Gastroesophageal sphincter (tissue), 4 donors: ENCODE results near the gene C1QTNF1. TPM values are rescaled to one million over a fixed set of nuclear protein-coding genes. Genes with fewer than 3 reads are reported as not detected.

Experiments
- ATAC-seq: fragments of 150-250 bp; one replicate; pipeline ENCODE4 v1.9.1; 2016; ENCODE audit warnings: mild to moderate bottlenecking, moderate library complexity
- H3K27ac ChIP-seq, 4 donors: fragments of 200-600 bp; sonication (generic) in 3 of 4; 1 replicate in 3 of 4; 2 replicates in 1 of 4; pipeline ENCODE4 v1.5.1; 2016 to 2019
- H3K27me3 ChIP-seq: fragments of 200-600 bp; sonication (generic); one replicate; pipeline ENCODE4 v1.5.1; 2019
- H3K36me3 ChIP-seq, 2 donors: fragments of 200-600 bp; sonication (generic); one replicate each; pipeline ENCODE4 v1.5.1; 2019; ENCODE audit warnings: control low read depth in 1 of 2
- H3K4me1 ChIP-seq, 3 donors: fragments of 200-600 bp; sonication (generic); 1 replicate in 2 of 3; 2 replicates in 1 of 3; pipeline ENCODE4 v1.5.1; 2016 to 2019; ENCODE audit warnings: control low read depth in 2 of 3
- H3K4me3 ChIP-seq, 2 donors: fragments of 200-600 bp; sonication (generic); one replicate each; pipeline ENCODE4 v1.5.1; 2019; ENCODE audit warnings: mild to moderate bottlenecking in 1 of 2, moderate library complexity in 1 of 2
- H3K9me3 ChIP-seq, 3 donors: fragments of 200-600 bp; sonication (generic); one replicate each; pipeline ENCODE4 v1.5.1; 2017 to 2019; ENCODE audit warnings: control low read depth in 2 of 3
- EP300 ChIP-seq: sonication (generic); formaldehyde crosslinking; IDR thresholded peaks from one replicate; pipeline ENCODE4 v1.6.1; 2017; ENCODE audit warnings: antibody characterized with exemption, mild to moderate bottlenecking
- POLR2A ChIP-seq, 2 donors: fragments of 450-650 bp; IDR thresholded peaks; one replicate each; pipeline ENCODE4 v1.6.1; 2017; ENCODE audit warnings: antibody characterized with exemption in 2 of 2, mild to moderate bottlenecking in 2 of 2, moderate library complexity in 1 of 2
- POLR2AphosphoS5 ChIP-seq: sonication (generic); formaldehyde crosslinking; IDR thresholded peaks from one replicate; pipeline ENCODE4 v1.6.1; 2017; ENCODE audit warnings: antibody characterized with exemption
- WGBS, 2 donors: methylation state at CpG; one replicate each; pipeline ENCODE4 v1.1.5; 2018; ENCODE audit warnings: low coverage in 1 of 2; 5-methylcytosine and 5-hydroxymethylcytosine counted together
- total RNA-seq, 4 donors: library from RNA; depleted of rRNA; stranded (reverse); fragments of >200 nt; gene quantifications; one replicate each; pipeline ENCODE4 v1.1.0, GENCODE V29; 2016
- TF ChIP-seq, protein P1 (sequence below), 4 experiments: fragments of 200-600 bp in 2 of 4; fragments of 450-650 bp in 2 of 4; sonication (generic) in 1 of 4; IDR thresholded peaks; one replicate each; pipeline ENCODE4 v1.5.1; 2017 to 2019; ENCODE audit warnings: antibody characterized with exemption in 4 of 4, mild to moderate bottlenecking in 2 of 4, moderate library complexity in 2 of 4

The C1QTNF1 gene
- total RNA-seq, 4 donors from 2014 or later, result 50.8 to 76.5 (median 72.3) TPM

DNA sequence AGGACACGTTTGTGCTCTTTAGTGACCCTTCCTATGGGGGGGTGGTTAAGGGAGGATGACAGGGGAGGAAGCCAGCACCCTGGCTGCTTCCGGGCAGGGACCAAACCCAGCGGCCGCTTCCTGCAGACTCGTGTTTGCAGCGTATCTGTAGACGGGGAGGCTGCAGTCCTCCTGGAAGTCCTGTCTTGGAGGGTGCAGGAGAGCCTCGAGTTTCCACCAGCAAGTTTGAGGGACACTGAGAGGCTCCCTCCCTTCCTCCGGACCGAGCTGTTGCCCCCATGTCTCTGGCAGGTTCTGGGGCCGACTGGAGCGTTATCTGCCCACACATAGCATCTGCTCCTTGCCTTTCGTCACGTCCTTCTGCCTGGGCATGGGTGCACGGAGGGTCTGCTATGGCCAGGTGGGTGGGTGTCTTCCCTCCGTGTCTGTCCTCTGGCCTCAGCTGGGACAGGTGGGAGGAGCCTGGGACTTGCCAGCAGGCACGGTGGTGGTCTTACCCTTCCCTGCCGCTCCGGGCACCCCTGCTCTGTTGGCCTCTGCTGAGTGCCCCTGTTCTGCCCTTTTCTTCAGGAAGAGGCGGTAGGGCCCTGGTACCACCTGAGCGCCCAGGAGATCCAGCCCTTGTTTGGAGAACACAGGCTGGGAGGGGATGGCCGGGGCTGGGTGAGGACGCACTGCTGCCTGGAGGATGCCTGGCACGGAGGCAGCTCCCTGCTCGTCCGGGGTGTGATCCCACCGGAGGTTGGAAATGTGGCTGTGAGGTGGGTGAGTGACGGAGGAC is 59.4 kb downstream of the C1QTNF1 start:
- ATAC-seq, result no peak
- TF ChIP-seq, protein P1, sequence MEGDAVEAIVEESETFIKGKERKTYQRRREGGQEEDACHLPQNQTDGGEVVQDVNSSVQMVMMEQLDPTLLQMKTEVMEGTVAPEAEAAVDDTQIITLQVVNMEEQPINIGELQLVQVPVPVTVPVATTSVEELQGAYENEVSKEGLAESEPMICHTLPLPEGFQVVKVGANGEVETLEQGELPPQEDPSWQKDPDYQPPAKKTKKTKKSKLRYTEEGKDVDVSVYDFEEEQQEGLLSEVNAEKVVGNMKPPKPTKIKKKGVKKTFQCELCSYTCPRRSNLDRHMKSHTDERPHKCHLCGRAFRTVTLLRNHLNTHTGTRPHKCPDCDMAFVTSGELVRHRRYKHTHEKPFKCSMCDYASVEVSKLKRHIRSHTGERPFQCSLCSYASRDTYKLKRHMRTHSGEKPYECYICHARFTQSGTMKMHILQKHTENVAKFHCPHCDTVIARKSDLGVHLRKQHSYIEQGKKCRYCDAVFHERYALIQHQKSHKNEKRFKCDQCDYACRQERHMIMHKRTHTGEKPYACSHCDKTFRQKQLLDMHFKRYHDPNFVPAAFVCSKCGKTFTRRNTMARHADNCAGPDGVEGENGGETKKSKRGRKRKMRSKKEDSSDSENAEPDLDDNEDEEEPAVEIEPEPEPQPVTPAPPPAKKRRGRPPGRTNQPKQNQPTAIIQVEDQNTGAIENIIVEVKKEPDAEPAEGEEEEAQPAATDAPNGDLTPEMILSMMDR (IDR thresholded peaks at IDR 0.05), result no peak
- Histone ChIP-seq H3K4me3 (no peak overlapping the region), H3K36me3 (peaks cover 0 to 94% of the 10 kb centered on the region in 2 donors), H3K9me3 (no peaks in the 10 kb centered on the region), H3K4me1 (peaks cover 0 to 6% (median 0%) of the 10 kb centered on the region in 3 donors), H3K27me3 (no peaks in the 10 kb centered on the region), H3K27ac (no peak overlapping the region)
- 93% methylated on average over 3 of the region's 28 CpGs; no CpG with 5 or more reads in 1 of the 2 donors for WGBS, 2 donors

DNA sequence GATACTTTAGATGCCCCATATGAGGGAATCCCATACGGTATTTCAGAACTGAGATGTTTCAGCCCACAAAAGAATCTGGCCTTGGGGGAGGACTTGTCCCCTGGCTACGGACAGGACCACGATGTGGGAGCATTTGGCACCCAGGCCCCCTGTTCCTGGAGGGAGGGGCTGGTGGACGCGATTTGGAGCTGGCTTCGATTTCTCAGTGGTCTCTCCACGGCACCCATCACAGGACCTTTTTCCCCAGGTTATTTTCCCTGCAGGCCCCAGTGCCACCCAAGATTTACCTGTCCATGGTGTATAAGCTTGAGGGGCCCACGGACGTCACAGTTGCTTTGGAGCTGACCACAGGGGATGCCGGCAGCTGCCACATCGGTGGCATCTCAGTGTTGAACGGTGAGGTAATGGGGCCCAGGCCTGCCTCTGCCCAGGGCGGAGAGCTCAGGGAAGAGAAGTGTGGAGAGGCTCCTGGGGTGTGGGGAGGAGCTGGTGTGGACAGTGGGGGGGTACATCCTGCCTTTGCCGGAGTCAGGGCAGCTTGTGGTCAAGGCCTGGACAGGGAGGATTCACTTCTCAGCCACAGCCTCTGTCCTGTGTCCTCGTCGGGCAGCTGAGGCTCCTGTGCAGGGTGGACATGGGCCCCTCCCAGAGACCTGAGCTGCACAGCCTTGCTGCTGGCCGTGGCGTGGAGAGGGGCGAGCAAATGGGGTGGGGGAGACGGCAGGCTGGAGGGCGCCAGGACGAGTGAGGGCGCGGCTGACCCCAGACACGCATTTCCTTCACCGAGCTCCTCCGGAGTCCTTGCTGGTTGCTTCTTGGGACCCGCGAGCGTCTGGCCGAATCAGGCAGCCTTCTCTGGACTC is 60.6 kb downstream of the C1QTNF1 start:
- no peak for TF ChIP-seq EP300
- TF ChIP-seq POLR2A (IDR thresholded peaks at IDR 0.05), result no peak
- TF ChIP-seq, protein P1 (IDR thresholded peaks at IDR 0.05), result no peak
- no peak for TF ChIP-seq POLR2AphosphoS5
- H3K4me1 ChIP-seq, result peaks cover 0 to 6% (median 0%) of the 10 kb centered on the region in 3 donors
- no peak for ATAC-seq
- no peak overlapping the region for H3K4me3 ChIP-seq
- no peaks in the 10 kb centered on the region for H3K9me3 ChIP-seq
- 93 to 100% methylated on average over 1 to 8 of the region's 31 CpGs for WGBS, 2 donors
- peaks cover 0 to 85% of the 10 kb centered on the region in 2 donors for H3K36me3 ChIP-seq
- no peaks in the 10 kb centered on the region for H3K27me3 ChIP-seq
- H3K27ac ChIP-seq, result no peak overlapping the region

DNA sequence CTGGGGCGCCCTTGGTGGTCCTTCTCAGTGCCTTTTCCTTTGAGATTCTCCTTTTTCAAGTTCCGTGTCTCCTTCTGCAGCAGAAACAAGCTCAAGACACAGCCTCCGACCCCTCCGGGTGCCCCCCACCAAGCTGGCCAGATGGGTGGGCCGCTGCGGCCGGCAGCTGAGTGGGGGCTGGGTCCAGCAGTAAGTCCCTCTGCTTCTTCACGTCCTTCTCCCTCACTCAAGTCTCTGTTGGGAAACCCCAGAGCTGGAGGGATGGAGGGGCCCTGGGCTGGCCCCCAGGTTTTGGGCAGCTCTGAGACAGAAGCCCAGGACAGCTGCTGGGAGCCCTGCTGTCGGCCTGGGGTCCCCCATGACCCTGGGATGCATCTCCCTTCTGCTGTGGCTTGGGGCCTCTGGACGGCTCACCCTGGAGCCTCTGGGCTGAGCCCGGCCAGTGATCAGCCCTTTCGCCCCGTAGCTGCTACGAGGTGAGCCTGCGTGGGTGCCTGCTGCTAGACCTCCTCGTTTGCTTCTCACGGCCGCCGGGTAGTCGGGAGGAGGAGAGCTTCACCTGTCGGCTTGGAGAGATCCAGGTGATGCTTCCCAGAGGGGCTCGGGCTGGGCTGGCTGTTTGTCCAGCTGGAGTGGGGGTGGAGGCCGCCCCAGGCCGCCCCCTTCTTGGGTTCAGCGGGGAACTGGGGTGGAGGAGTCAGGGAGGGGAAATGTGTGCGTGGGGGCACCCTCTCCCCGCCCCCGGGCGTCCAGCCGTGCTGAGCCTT is 61.4 kb downstream of the C1QTNF1 start:
- Histone ChIP-seq H3K4me1 (peaks cover 0 to 11% (median 0%) of the 10 kb centered on the region in 3 donors), H3K4me3 (no peak overlapping the region), H3K9me3 (no peaks in the 10 kb centered on the region), H3K27ac (no peak overlapping the region), H3K36me3 (peaks cover 0 to 77% of the 10 kb centered on the region in 2 donors), H3K27me3 (peaks cover 7% of the 10 kb centered on the region)
- TF ChIP-seq, protein P1 (IDR thresholded peaks at IDR 0.05), result no peak
- TF ChIP-seq POLR2AphosphoS5, result no peak
- TF ChIP-seq POLR2A (IDR thresholded peaks at IDR 0.05), result no peak
- no peak for TF ChIP-seq EP300
- ATAC-seq, result no peak
- WGBS, 2 donors, result 100% methylated on average over 1 of the region's 30 CpGs; no CpG with 5 or more reads in 1 of the 2 donors

DNA sequence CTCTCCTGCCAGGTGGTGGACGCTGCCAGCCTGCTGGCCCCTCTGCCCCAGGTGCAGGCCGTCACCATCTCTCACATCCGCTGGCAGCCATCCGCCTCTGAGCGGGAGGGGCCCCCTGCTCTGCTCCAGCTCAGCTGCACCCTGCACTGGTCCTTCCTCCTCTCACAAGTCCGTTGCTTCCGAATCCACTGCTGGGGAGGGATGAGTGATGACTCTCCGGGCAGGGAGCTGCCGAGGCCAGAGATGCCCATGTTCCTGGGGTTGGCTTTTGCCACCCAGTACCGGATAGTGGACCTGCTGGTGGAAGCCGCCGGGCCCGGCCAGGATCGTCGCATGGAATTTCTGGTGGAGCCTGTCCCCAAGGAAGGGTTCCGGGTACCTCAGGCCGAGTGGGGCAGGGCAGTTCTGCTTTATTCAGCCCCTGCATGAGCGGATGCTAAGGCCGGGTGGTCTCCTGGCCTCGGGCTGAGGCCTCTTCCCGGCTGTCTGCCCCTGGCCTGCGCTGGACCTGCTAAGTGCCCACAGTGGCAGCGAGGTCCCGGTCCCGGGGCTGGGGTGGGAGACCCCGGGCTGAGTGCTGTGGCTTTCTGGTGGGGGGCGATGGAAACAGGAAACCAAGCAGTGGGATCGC is 62.1 kb downstream of the C1QTNF1 start:
- Histone ChIP-seq H3K27me3 (peaks cover 14% of the 10 kb centered on the region), H3K36me3 (peaks cover 0 to 70% of the 10 kb centered on the region in 2 donors), H3K4me3 (no peak overlapping the region), H3K4me1 (peaks cover 0 to 18% (median 0%) of the 10 kb centered on the region in 3 donors), H3K9me3 (no peaks in the 10 kb centered on the region), H3K27ac (no peak overlapping the region)
- 80% methylated on average over 1 of the region's 28 CpGs; no CpG with 5 or more reads in 1 of the 2 donors for WGBS, 2 donors
- TF ChIP-seq POLR2AphosphoS5, result no peak
- TF ChIP-seq, protein P1 (IDR thresholded peaks at IDR 0.05), result no peak
- no peak for TF ChIP-seq POLR2A (IDR thresholded peaks at IDR 0.05)
- TF ChIP-seq EP300, result no peak
- no peak for ATAC-seq
